BLaER1 (cell line): ENCODE results near the gene TNFRSF19.
"Not testable (repeated sequence)": the region's sequence is repeated elsewhere in the genome, so short reads cannot be mapped to it uniquely, and the experiment has no call there.

Experiments used
- H3K27ac ChIP-seq: shearing (Covaris generic); formaldehyde crosslinking; 2 replicates; pipeline ENCODE4 v1.8.1; 2022
- H3K27me3 ChIP-seq: shearing (Covaris generic); formaldehyde crosslinking; 2 replicates; pipeline ENCODE4 v1.8.1; 2022
- H3K36me3 ChIP-seq: shearing (Covaris generic); formaldehyde crosslinking; 2 replicates; pipeline ENCODE4 v1.8.1; 2022
- H3K4me1 ChIP-seq: shearing (Covaris generic); formaldehyde crosslinking; 2 replicates; pipeline ENCODE4 v1.8.1; 2022
- H3K4me2 ChIP-seq: shearing (Covaris generic); formaldehyde crosslinking; 2 replicates; pipeline ENCODE4 v1.8.1; 2022
- H3K4me3 ChIP-seq: shearing (Covaris generic); formaldehyde crosslinking; 2 replicates; pipeline ENCODE4 v1.8.1; 2022
- H3K9ac ChIP-seq: shearing (Covaris generic); formaldehyde crosslinking; 2 replicates; pipeline ENCODE4 v1.8.1; 2022
- H3K9me3 ChIP-seq: shearing (Covaris generic); formaldehyde crosslinking; 2 replicates; pipeline ENCODE4 v1.8.1; 2022
- H4K20me1 ChIP-seq: shearing (Covaris generic); formaldehyde crosslinking; 2 replicates; pipeline ENCODE4 v1.8.1; 2022
- Cebpa-rat ChIP-seq: shearing (Covaris generic); IDR thresholded peaks from 2 replicates; pipeline ENCODE4 v1.8.1; 2022

The TNFRSF19 gene

GRCh38 chr13:23570099-23570920, at the start of gene TNFRSF19:
Gene TNFRSF19 (plus strand): TSS chr13:23570412. CDS start chr13:23590184, 19,772 bp downstream.
- H3K9ac ChIP-seq: no peak within 1 kb of the TSS
- no peak within 1 kb of the TSS for H3K4me2 ChIP-seq
- no peak for TF ChIP-seq Cebpa-rat
- no peak within 1 kb of the TSS for H3K4me3 ChIP-seq
- no peaks in the 10 kb centered on the region for H3K4me1 ChIP-seq
- no peaks in the 10 kb centered on the region for H4K20me1 ChIP-seq
- H3K36me3 ChIP-seq: no peaks in the 10 kb centered on the region
- H3K27me3 ChIP-seq: no peaks in the 10 kb centered on the region
- H3K9me3 ChIP-seq: no peaks in the 10 kb centered on the region
- no peak within 1 kb of the TSS for H3K27ac ChIP-seq

GRCh38 chr13:23529926-23530325, 40.3 kb upstream of the TNFRSF19 start:
- not testable (repeated sequence) for H3K27me3 ChIP-seq, H3K4me1 ChIP-seq, H3K9ac ChIP-seq, H3K27ac ChIP-seq, H3K4me3 ChIP-seq, H3K4me2 ChIP-seq, H4K20me1 ChIP-seq, H3K36me3 ChIP-seq
- peaks cover 23% of the 10 kb centered on the region for H3K9me3 ChIP-seq

GRCh38 chr13:23531446-23531845, 38.8 kb upstream of the TNFRSF19 start:
- H3K27ac ChIP-seq: no peak overlapping the region
- H3K9me3 ChIP-seq: peaks cover 23% of the 10 kb centered on the region
- no peaks in the 10 kb centered on the region for H3K36me3 ChIP-seq
- TF ChIP-seq Cebpa-rat: no peak
- H3K4me3 ChIP-seq: no peak overlapping the region
- H4K20me1 ChIP-seq: no peaks in the 10 kb centered on the region
- no peaks in the 10 kb centered on the region for H3K27me3 ChIP-seq
- no peaks in the 10 kb centered on the region for H3K4me1 ChIP-seq
- H3K9ac ChIP-seq: no peak overlapping the region
- no peak overlapping the region for H3K4me2 ChIP-seq

- no peak for TF ChIP-seq Cebpa-rat
- Histone ChIP-seq H3K36me3 (no peaks in the 10 kb centered on the region), H3K9ac (no peak overlapping the region), H3K9me3 (peaks cover 23% of the 10 kb centered on the region), H4K20me1 (no peaks in the 10 kb centered on the region), H3K4me1 (no peaks in the 10 kb centered on the region), H3K4me2 (no peak overlapping the region), H3K4me3 (no peak overlapping the region), H3K27me3 (no peaks in the 10 kb centered on the region), H3K27ac (no peak overlapping the region)
Observed at GRCh38 chr13:23534090-23534489, 36.1 kb upstream of the TNFRSF19 start.

- Histone ChIP-seq H3K27ac (no peak overlapping the region), H3K4me3 (no peak overlapping the region), H4K20me1 (no peaks in the 10 kb centered on the region), H3K36me3 (no peaks in the 10 kb centered on the region), H3K9me3 (no peaks in the 10 kb centered on the region), H3K27me3 (no peaks in the 10 kb centered on the region), H3K9ac (no peak overlapping the region), H3K4me1 (no peaks in the 10 kb centered on the region), H3K4me2 (no peak overlapping the region)
- no peak for TF ChIP-seq Cebpa-rat
Observed at GRCh38 chr13:23541221-23541824, 28.9 kb upstream of the TNFRSF19 start.

GRCh38 chr13:23544668-23545067, 25.5 kb upstream of the TNFRSF19 start:
- Histone ChIP-seq H3K4me1 (no peaks in the 10 kb centered on the region), H3K9ac (no peak overlapping the region), H3K27ac (no peak overlapping the region), H4K20me1 (no peaks in the 10 kb centered on the region), H3K27me3 (no peaks in the 10 kb centered on the region), H3K9me3 (no peaks in the 10 kb centered on the region), H3K36me3 (no peaks in the 10 kb centered on the region), H3K4me3 (no peak overlapping the region), H3K4me2 (no peak overlapping the region)
- TF ChIP-seq Cebpa-rat: no peak

GRCh38 chr13:23547000-23547590, 23.1 kb upstream of the TNFRSF19 start:
- H3K4me3 ChIP-seq: no peak overlapping the region
- H3K27ac ChIP-seq: no peak overlapping the region
- H3K27me3 ChIP-seq: no peaks in the 10 kb centered on the region
- no peaks in the 10 kb centered on the region for H3K9me3 ChIP-seq
- H3K36me3 ChIP-seq: no peaks in the 10 kb centered on the region
- H4K20me1 ChIP-seq: no peaks in the 10 kb centered on the region
- H3K4me2 ChIP-seq: no peak overlapping the region
- no peak overlapping the region for H3K9ac ChIP-seq
- no peaks in the 10 kb centered on the region for H3K4me1 ChIP-seq
- no peak for TF ChIP-seq Cebpa-rat

GRCh38 chr13:23549724-23550123, 20.5 kb upstream of the TNFRSF19 start:
- no peak overlapping the region for H3K27ac ChIP-seq
- H3K9me3 ChIP-seq: no peaks in the 10 kb centered on the region
- H4K20me1 ChIP-seq: no peaks in the 10 kb centered on the region
- no peak overlapping the region for H3K4me2 ChIP-seq
- H3K4me1 ChIP-seq: no peaks in the 10 kb centered on the region
- H3K9ac ChIP-seq: no peak overlapping the region
- no peaks in the 10 kb centered on the region for H3K36me3 ChIP-seq
- no peaks in the 10 kb centered on the region for H3K27me3 ChIP-seq
- TF ChIP-seq Cebpa-rat: no peak
- H3K4me3 ChIP-seq: no peak overlapping the region

- Histone ChIP-seq H3K4me1 (no peaks in the 10 kb centered on the region), H3K27ac (no peak overlapping the region), H3K27me3 (no peaks in the 10 kb centered on the region), H3K36me3 (no peaks in the 10 kb centered on the region), H3K9me3 (no peaks in the 10 kb centered on the region), H3K9ac (no peak overlapping the region), H3K4me3 (no peak overlapping the region), H3K4me2 (no peak overlapping the region), H4K20me1 (no peaks in the 10 kb centered on the region)
- TF ChIP-seq Cebpa-rat: no peak
Observed at GRCh38 chr13:23550163-23550562, 20.0 kb upstream of the TNFRSF19 start.
